KBM-7 (cell line): Measurements from ENCODE around the gene NCAPD2.

ENCODE experiments used
- DNase-seq: peaks from one replicate; pipeline ENCODE4 v3.0.0-alpha.2; 2015
- in situ Hi-C: fragments of 300-500 bp; cut with MboI; formaldehyde crosslinking; loops from 2 replicates; pipeline ENCODE4 v1.14.3; 2020; ENCODE audit warnings: low sequenced_read_pairs, low pct_unique_long_range_greater_than_20kb, mixed read lengths

Gene NCAPD2

GRCh38 chr12:6540181-6540877, 46.4 kb downstream of the NCAPD2 start:
- peak; percentile 91 for DNase-seq
- in situ Hi-C loops: no loop called here

GRCh38 chr12:6541371-6542165, 47.7 kb downstream of the NCAPD2 start:
- no peak for DNase-seq
- in situ Hi-C loops: no loop called here

GRCh38 chr12:6542209-6543009, 48.5 kb downstream of the NCAPD2 start:
- DNase-seq: peak; percentile 14
- in situ Hi-C loops: no loop called here

- in situ Hi-C loops: no loop called here
- DNase-seq: no peak
Measured at GRCh38 chr12:6546016-6546415, 52.1 kb downstream of the NCAPD2 start.

- in situ Hi-C loops: no loop called here
- no peak for DNase-seq
Measured at GRCh38 chr12:6547566-6547965, 53.7 kb downstream of the NCAPD2 start.

- in situ Hi-C loops: no loop called here
- no peak for DNase-seq
Measured at GRCh38 chr12:6547987-6548386, 54.1 kb downstream of the NCAPD2 start.

- in situ Hi-C loops: no loop called here
- no peak for DNase-seq
Measured at GRCh38 chr12:6548556-6548955, 54.7 kb downstream of the NCAPD2 start.

GRCh38 chr12:6548966-6549683, 55.2 kb downstream of the NCAPD2 start:
- DNase-seq: no peak
- in situ Hi-C loops: no loop called here

GRCh38 chr12:6549684-6550151, 55.8 kb downstream of the NCAPD2 start:
- in situ Hi-C loops: no loop called here
- no peak for DNase-seq

GRCh38 chr12:6550294-6551062, 56.6 kb downstream of the NCAPD2 start:
- in situ Hi-C loops: no loop called here
- peak; percentile 82 for DNase-seq

GRCh38 chr12:6551063-6551461, 57.2 kb downstream of the NCAPD2 start:
- in situ Hi-C loops: no loop called here

GRCh38 chr12:6551496-6552139, 57.7 kb downstream of the NCAPD2 start:
- no peak for DNase-seq

More at GRCh38 chr12:6551063-6551461, 57.2 kb downstream of the NCAPD2 start:
- DNase-seq: no peak

GRCh38 chr12:6552140-6552551, 58.2 kb downstream of the NCAPD2 start:
- DNase-seq: no peak
- in situ Hi-C loops: no loop called here

More at GRCh38 chr12:6551496-6552139, 57.7 kb downstream of the NCAPD2 start:
- in situ Hi-C loops: no loop called here

- DNase-seq: no peak
- in situ Hi-C loops: no loop called here
Measured at GRCh38 chr12:6553051-6553868, 59.4 kb downstream of the NCAPD2 start.

- peak; percentile 87 for DNase-seq
- in situ Hi-C loops: no loop called here
Measured at GRCh38 chr12:6554168-6555017, 60.5 kb downstream of the NCAPD2 start.

GRCh38 chr12:6555018-6555691, 61.3 kb downstream of the NCAPD2 start:
- DNase-seq: no peak
- in situ Hi-C loops: no loop called here
